GM12878 (cell line): ENCODE measurements around the gene FHIP1B.

Source experiments
- NBN ChIP-seq: fragments of 450-650 bp; IDR thresholded peaks from 2 replicates; pipeline ENCODE4 v1.6.1; 2016
- TF ChIP-seq, protein P1 (sequence below), 3 experiments: IDR thresholded peaks in 2 of 3; conservative IDR thresholded peaks in 1 of 3; 2 replicates each; pipeline ENCODE4 v1.5.1; 2011; ENCODE audit warnings: low read depth in 3 of 3, low read length in 3 of 3, mild to moderate bottlenecking in 3 of 3, control low read depth in 2 of 3, moderate library complexity in 2 of 3, inconsistent platforms in 1 of 3, mixed read lengths in 1 of 3; ENCODE audit not compliant: control insufficient read depth in 2 of 3, insufficient read depth in 1 of 3; ENCODE audit errors: extremely low read depth in 1 of 3

DNA sequence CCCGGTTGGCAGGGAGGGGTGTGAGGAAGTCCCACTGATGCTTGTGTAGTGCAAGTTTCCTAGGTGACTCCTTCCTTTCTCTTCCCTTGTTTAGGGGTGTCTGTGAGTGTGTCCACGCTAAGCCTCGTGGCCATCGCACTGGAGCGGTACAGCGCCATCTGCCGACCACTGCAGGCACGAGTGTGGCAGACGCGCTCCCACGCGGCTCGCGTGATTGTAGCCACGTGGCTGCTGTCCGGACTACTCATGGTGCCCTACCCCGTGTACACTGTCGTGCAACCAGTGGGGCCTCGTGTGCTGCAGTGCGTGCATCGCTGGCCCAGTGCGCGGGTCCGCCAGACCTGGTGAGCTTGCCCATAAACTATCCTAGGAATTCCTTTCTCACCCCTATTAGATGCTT, 35.6 kb upstream of the FHIP1B start:
- no peak for TF ChIP-seq NBN
- TF ChIP-seq, protein P1, sequence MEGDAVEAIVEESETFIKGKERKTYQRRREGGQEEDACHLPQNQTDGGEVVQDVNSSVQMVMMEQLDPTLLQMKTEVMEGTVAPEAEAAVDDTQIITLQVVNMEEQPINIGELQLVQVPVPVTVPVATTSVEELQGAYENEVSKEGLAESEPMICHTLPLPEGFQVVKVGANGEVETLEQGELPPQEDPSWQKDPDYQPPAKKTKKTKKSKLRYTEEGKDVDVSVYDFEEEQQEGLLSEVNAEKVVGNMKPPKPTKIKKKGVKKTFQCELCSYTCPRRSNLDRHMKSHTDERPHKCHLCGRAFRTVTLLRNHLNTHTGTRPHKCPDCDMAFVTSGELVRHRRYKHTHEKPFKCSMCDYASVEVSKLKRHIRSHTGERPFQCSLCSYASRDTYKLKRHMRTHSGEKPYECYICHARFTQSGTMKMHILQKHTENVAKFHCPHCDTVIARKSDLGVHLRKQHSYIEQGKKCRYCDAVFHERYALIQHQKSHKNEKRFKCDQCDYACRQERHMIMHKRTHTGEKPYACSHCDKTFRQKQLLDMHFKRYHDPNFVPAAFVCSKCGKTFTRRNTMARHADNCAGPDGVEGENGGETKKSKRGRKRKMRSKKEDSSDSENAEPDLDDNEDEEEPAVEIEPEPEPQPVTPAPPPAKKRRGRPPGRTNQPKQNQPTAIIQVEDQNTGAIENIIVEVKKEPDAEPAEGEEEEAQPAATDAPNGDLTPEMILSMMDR (IDR thresholded peaks at IDR 0.05 in 2 of 3, conservative IDR thresholded peaks at IDR 0.05 in 1 of 3; ENCODE audit: control insufficient read depth in 2 of 3, extremely low read depth in 1 of 3, insufficient read depth in 1 of 3, low read depth in 3 of 3, low read length in 3 of 3) = no peak
